Stimulated activated memory B cell treated with anti-CD40 and anti-IgM and Interleukin-4, amounts not matched to agents 10 μg/mL and 1 μg/mL and 100 μg/mL, for 72 hours (primary cell): ENCODE results near the gene ATXN3L.

Source experiments
- ATAC-seq: fragments of 150-1000 bp; cut with Tn5 transposase; 2 replicates; pipeline ENCODE4 v1.10.0; 2021
- H3K27ac Mint-ChIP-seq: one replicate; pipeline ENCODE4 v1.8.0; 2022; ENCODE audit warnings: mild to moderate bottlenecking, mixed read lengths
- H3K27me3 Mint-ChIP-seq: one replicate; pipeline ENCODE4 v1.8.0; 2022; ENCODE audit warnings: mixed read lengths
- H3K36me3 Mint-ChIP-seq: one replicate; pipeline ENCODE4 v1.8.0; 2022; ENCODE audit warnings: mixed read lengths
- H3K4me1 Mint-ChIP-seq: one replicate; pipeline ENCODE4 v1.8.0; 2022; ENCODE audit warnings: mixed read lengths
- H3K4me3 Mint-ChIP-seq: one replicate; pipeline ENCODE4 v1.8.0; 2022; ENCODE audit warnings: mild to moderate bottlenecking, moderate library complexity, mixed read lengths
- H3K9me3 Mint-ChIP-seq: one replicate; pipeline ENCODE4 v1.8.0; 2022; ENCODE audit warnings: mixed read lengths

ATXN3L gene

DNA sequence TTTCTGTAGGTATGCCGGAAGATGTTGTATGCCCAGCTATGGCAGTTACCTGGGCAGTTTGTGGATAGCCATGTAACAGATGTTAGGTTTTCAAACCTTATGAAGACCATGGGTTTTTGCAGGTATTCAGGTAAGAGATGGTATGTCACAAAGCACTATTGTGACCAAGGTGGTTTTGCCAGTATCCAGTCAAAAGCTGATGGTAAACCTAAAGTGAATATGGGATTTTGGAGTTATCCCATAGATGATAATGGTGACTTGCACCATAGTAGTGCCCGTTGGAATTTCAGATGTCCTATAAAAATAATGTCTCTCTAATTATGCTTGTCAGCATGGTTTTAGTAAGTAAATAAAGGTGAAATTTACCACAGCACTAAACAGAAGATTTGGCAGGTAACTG is at the start of gene ATXN3L:
ATXN3L (minus strand) TSS at position 101 of the 400 bp plus-strand sequence. CDS start 119 bp downstream, outside the sequence.
- no peak within 1 kb of the TSS for H3K27ac Mint-ChIP-seq
- no peaks in the 10 kb centered on the region for H3K9me3 Mint-ChIP-seq
- no peak within 1 kb of the TSS for H3K4me3 Mint-ChIP-seq
- ATAC-seq: no peak
- H3K27me3 Mint-ChIP-seq: no peaks in the 10 kb centered on the region
- no peaks in the 10 kb centered on the region for H3K36me3 Mint-ChIP-seq
- H3K4me1 Mint-ChIP-seq: no peaks in the 10 kb centered on the region

DNA sequence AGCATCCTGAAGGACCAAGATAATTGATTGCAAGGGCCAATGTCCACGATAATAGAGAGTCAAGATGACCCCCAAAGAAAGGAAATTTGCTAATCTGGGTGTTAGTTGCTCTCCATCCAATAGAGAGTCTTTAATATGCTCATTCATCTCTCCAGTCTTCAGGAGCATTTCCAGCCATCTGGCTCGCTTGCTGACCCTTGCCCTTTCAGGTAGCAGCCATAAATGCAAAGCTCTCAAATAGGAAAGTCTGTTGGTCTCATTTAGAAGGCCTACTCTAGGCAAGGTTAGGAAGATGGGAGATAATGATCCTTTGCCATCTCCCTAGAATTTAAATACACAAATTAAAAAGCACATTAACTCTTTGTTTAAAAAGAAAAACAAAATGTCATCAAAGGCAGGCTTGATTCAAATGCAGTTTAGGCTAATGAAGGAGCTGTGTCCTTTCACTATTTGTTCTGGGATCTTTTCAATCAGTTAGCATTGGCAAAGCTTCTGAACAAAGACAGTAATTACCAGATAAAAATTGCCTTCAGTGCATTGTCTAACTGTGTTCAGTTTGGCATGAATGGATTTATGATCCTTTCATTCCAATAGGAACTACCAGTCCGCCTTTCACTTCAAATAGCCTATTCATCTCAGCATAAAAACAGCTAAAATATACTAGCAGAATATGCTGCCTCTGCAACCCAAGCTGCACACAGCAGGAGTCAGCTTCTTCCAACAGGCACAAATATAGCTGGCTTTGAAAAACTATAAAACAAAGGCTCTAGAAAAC is 49.6 kb upstream of the ATXN3L start:
- Mint-ChIP-seq H3K4me3 (no peak overlapping the region), H3K9me3 (no peaks in the 10 kb centered on the region), H3K4me1 (peaks cover 7% of the 10 kb centered on the region), H3K27me3 (no peaks in the 10 kb centered on the region), H3K27ac (no peak overlapping the region), H3K36me3 (no peaks in the 10 kb centered on the region)
- ATAC-seq: no peak

DNA sequence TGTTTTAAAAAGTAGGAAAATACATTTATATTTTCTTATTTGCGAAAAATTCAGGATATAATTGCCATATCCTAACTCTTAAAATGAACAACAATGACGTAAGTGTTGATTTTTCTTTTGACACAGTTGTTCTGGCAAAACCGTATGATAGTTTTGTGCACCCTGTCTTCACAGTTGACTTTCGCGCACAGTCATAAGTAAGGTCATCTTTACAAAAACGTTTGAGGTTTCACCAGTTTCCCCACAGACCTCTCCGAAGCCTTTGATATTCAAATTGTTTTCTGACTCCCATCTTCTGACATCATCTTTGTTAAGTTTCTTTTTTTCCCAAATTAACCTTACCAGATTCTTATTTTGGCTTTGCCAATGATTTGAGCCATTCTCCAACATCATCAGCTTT is 48.1 kb upstream of the ATXN3L start:
- H3K27ac Mint-ChIP-seq: no peak overlapping the region
- no peaks in the 10 kb centered on the region for H3K9me3 Mint-ChIP-seq
- no peak overlapping the region for H3K4me3 Mint-ChIP-seq
- H3K27me3 Mint-ChIP-seq: no peaks in the 10 kb centered on the region
- ATAC-seq: no peak
- no peaks in the 10 kb centered on the region for H3K36me3 Mint-ChIP-seq
- H3K4me1 Mint-ChIP-seq: peaks cover 6% of the 10 kb centered on the region

DNA sequence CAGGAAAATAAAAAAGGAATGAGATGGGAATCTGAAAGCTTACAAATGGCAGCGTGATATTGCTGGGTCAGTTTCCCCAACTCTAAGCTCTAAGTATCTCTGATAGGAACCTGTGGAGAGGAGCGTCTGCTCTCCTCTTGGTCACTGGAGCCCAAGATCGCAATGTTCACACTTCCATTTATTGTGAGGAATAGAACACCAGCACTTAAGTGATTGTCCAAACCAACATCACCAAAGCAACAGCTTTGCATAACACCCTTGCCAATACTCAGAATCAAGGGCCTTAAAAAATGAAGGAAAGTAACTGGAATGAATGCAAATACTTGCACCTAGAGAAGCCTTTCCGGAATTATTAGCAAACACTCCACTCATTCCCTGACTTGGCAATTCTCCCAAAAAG is 46.8 kb upstream of the ATXN3L start:
- Mint-ChIP-seq H3K36me3 (no peaks in the 10 kb centered on the region), H3K4me3 (no peak overlapping the region), H3K4me1 (no peaks in the 10 kb centered on the region), H3K27ac (no peak overlapping the region), H3K9me3 (no peaks in the 10 kb centered on the region), H3K27me3 (no peaks in the 10 kb centered on the region)
- ATAC-seq: no peak

DNA sequence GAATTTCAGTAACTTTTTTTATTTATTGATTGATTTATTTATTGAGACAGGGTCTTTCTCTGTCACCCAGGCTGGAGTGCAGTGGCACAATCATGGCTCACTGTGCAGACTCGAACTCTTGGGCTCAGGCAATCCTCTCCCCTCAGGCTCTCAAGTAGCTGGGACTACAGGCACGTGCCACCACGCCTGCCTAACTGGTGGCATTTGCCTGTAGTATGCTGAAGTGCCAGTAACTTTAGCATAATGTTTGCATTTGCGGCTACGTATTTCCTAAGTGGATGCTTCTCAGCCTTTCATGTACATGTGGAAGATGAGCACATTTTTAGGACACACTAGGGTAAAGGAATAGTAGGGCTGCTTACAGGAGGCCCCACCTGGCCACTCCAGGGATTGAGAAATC is 45.3 kb upstream of the ATXN3L start:
- H3K27me3 Mint-ChIP-seq: no peaks in the 10 kb centered on the region
- H3K9me3 Mint-ChIP-seq: no peaks in the 10 kb centered on the region
- H3K4me1 Mint-ChIP-seq: no peaks in the 10 kb centered on the region
- no peak overlapping the region for H3K4me3 Mint-ChIP-seq
- H3K36me3 Mint-ChIP-seq: no peaks in the 10 kb centered on the region
- ATAC-seq: no peak
- H3K27ac Mint-ChIP-seq: no peak overlapping the region

DNA sequence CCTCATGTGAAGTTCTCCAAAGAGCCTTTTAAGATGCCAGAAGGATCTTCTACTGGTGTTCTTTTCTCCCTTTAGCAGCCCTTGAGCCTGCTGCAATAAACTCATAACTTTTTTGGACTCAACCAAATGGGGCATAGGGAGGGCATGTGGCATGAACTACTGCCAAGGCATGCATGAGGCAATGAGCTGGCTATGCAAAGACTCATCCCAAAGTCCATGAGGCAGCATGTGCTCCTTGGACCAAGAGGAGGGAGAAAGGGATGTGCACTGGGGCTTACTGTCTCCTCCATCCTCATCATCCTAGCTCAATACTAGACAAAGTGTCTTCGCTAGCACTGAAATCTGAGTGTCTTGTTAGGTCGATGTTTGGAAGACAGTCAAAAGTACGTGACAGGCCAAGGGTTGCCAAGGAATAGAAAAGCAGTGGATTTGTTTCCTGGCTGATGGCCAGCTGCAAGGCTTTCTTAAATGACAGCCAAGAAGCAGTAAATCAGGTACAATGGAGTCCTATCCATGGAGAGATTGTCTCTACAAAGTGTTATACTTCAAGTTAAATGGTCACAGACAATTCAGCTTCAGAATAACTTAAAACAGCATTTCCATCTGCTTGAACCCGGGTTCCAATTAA is 44.5 kb upstream of the ATXN3L start:
- ATAC-seq: no peak
- H3K27ac Mint-ChIP-seq: no peak overlapping the region
- H3K4me3 Mint-ChIP-seq: no peak overlapping the region
- no peaks in the 10 kb centered on the region for H3K36me3 Mint-ChIP-seq
- H3K27me3 Mint-ChIP-seq: no peaks in the 10 kb centered on the region
- no peaks in the 10 kb centered on the region for H3K9me3 Mint-ChIP-seq
- no peaks in the 10 kb centered on the region for H3K4me1 Mint-ChIP-seq

DNA sequence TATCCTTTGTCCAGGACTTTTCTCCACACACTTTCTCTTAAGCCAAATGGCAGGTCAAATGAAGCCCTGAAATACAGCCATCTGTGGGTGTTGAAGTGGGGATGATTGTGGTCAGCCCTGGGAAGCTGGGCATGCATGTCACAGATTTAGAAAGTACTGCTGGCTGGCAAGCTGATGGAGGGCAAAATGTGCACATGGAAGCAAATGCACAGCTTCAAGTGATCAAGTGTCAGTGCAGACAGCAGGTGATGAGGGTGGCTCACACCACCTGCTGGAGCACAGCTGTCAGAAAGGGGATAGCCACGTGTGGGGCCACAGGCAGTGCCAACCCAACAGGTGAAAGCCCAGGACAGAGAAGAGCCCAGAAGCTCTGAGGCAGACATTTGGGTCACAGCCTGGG is 40.3 kb upstream of the ATXN3L start:
- Mint-ChIP-seq H3K27ac (peak overlapping the region; percentile 14), H3K4me3 (no peak overlapping the region), H3K9me3 (no peaks in the 10 kb centered on the region), H3K4me1 (no peaks in the 10 kb centered on the region), H3K36me3 (no peaks in the 10 kb centered on the region), H3K27me3 (no peaks in the 10 kb centered on the region)
- no peak for ATAC-seq

DNA sequence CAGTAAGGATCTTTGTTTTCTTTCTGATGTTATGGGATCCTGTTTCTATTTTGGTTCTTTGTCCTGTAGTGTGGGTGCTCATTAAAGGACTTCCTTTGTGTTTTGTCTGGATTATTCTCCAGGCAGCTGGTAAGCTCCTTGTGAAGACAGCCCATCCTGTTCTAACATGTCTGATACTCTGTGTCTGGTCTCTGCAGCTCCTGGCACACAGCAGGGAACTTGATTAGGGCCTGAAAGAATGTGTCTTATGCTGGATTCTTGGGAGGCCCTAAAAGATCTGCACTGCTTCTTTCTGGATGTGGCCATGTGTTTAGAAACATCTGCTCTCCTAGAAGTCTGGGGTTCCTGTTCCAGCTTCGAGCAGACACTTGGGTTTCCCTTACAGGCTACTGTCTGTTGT is 38.1 kb upstream of the ATXN3L start:
- no peaks in the 10 kb centered on the region for H3K9me3 Mint-ChIP-seq
- ATAC-seq: no peak
- H3K4me1 Mint-ChIP-seq: no peaks in the 10 kb centered on the region
- H3K27me3 Mint-ChIP-seq: no peaks in the 10 kb centered on the region
- H3K27ac Mint-ChIP-seq: no peak overlapping the region
- no peak overlapping the region for H3K4me3 Mint-ChIP-seq
- no peaks in the 10 kb centered on the region for H3K36me3 Mint-ChIP-seq

DNA sequence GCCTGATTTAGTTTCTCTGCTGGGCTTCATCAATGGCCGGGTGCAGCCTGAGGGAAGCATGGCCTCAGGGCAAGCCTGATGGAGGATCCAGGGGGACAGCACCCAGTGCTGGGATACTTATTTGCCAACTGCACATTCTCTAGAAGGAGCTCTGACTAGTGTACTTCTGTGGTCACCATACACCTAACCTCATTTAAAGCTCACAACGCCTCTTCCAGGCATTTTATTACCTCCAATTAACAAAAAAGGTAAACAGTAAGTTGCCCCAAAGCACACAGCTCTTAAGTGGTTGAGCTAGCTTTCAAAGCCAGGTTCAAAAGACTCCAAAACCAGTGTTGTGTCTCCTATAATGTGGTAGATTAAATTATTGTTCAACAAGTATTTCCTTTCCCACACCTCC is 26.8 kb upstream of the ATXN3L start:
- H3K36me3 Mint-ChIP-seq: no peaks in the 10 kb centered on the region
- ATAC-seq: no peak
- H3K27me3 Mint-ChIP-seq: no peaks in the 10 kb centered on the region
- H3K4me3 Mint-ChIP-seq: no peak overlapping the region
- peaks cover 24% of the 10 kb centered on the region for H3K4me1 Mint-ChIP-seq
- peaks cover 3% of the 10 kb centered on the region for H3K9me3 Mint-ChIP-seq
- no peak overlapping the region for H3K27ac Mint-ChIP-seq

DNA sequence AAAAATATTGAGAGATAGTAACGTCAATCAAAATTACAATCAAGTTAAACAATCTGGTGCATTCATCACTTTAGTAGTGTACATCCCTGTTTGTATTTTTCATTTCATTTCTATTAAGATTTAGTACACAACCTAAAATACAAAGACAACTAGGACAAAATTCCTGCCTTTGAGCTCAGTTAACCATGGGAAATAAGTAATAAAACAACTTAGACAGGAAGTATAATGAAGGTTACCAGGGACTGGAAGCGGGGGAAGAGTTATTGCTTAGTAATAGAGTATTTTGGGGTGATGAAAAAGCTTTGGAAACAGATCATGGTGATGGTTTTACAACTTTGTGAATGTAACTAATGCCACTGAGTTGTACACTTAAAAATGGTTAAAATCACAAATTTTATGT is 25.6 kb upstream of the ATXN3L start:
- Mint-ChIP-seq H3K27ac (peak overlapping the region; percentile 91), H3K36me3 (no peaks in the 10 kb centered on the region), H3K4me3 (peak overlapping the region; percentile 12), H3K4me1 (peaks cover 24% of the 10 kb centered on the region), H3K9me3 (peaks cover 3% of the 10 kb centered on the region), H3K27me3 (no peaks in the 10 kb centered on the region)
- no peak for ATAC-seq

DNA sequence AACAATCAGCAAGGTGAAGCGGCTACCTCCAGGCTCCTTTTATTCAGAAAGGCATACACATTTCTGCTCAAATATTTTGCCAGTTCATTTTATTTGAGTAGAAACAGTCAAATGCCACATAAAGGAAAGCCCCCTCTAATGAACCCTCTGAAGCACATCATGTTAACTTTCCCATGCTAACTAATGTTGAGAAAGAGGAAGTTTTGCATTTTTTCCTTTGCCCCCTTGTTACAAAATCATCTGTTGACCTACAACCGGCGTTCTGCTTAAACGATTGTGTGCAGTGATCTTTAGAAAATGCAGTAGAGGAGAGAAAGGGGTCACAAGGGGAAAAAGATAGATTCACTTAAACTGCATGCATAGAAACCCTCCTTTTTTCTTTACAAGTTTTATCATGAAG is 25.2 kb upstream of the ATXN3L start:
- H3K4me3 Mint-ChIP-seq: peak overlapping the region; percentile 12

DNA sequence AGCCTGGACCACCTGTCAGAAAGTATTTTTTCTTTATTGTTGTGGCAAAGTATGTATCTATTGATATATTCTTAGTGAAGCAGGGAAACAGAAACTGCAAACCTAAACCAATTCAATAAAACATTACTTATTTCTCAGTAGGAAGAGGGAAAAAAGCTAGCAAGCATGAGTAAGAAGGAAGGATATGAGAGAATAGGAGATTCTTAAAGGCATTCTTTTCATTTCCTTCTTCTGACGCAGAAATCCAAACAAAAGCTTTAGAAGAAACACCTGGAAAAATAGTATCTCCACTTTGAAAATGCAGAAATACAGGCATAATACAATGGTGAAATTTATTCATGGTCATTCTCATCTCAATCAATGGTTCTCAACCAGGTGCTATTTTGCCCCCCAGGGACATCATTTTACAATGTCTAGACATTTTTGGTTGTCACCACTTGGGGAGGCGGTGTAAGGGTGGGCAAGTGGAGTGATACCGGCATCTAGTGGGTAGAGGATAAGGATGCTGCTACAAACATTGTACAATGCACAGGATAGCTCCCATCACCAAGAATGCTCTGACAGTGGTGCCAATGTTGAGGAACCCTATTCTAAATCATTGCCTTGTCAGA is 21.7 kb upstream of the ATXN3L start:
- Mint-ChIP-seq H3K9me3 (peaks cover 3% of the 10 kb centered on the region), H3K4me1 (peaks cover 18% of the 10 kb centered on the region), H3K4me3 (no peak overlapping the region), H3K27me3 (no peaks in the 10 kb centered on the region), H3K36me3 (no peaks in the 10 kb centered on the region), H3K27ac (no peak overlapping the region)
- ATAC-seq: no peak

More for the DNA sequence above, 25.2 kb upstream of the ATXN3L start:
- Mint-ChIP-seq H3K4me1 (peaks cover 22% of the 10 kb centered on the region), H3K27ac (peak overlapping the region; percentile 91), H3K9me3 (peaks cover 3% of the 10 kb centered on the region), H3K27me3 (no peaks in the 10 kb centered on the region), H3K36me3 (no peaks in the 10 kb centered on the region)
- ATAC-seq: peak; percentile 82

DNA sequence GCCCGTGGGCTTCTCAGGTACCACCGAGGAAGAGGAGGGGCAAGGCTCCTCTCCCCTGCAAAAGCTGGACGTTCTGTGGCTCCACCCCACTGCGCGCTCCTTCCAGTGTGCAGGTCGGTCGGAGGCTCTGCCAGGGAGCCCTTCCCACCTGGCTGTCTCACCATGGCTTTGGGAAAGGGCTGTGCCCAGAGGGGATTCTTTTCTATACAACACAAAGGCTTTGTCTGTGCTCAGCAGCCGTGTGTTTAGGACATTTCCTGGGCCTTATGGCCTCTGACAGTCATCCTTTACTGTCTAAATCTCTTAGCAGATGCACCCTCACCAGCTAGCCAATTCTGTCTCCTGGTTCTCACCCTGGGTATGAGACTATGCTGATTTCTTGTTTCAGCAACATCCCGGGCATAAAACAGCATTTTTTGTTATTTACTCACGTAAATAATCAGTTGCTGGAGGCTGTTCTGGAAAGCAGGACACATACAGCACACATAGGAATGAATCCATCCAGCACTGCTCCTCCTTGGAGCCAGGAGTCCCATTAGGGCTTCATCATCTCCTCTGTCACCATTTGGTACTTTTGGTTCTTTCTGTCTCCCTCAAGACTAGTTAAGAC is 20.4 kb upstream of the ATXN3L start:
- Mint-ChIP-seq H3K27ac (no peak overlapping the region), H3K27me3 (no peaks in the 10 kb centered on the region), H3K4me1 (peaks cover 7% of the 10 kb centered on the region), H3K9me3 (peaks cover 3% of the 10 kb centered on the region), H3K36me3 (no peaks in the 10 kb centered on the region), H3K4me3 (no peak overlapping the region)
- ATAC-seq: no peak

DNA sequence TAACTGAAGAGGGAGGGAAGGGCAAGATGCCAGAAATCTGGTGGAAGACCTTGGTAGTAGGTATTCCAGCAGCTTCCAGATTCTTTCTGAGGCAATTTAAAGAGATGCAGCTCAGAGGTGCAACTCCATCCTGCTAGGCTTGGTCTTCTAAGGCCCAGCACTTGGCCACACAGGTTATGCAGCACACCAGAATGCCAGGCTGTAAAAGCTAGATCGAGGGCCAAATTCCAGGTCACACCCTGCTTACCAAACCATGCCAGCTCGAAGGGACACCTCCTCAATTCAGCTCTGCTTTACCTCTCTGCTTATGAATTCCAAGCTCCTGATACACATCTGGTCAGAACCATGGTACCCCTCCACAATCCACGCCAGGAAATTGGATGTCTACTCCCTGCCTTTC is 19.8 kb upstream of the ATXN3L start:
- no peak overlapping the region for H3K27ac Mint-ChIP-seq
- no peak for ATAC-seq
- peaks cover under 1% of the 10 kb centered on the region for H3K4me1 Mint-ChIP-seq
- no peak overlapping the region for H3K4me3 Mint-ChIP-seq
- no peaks in the 10 kb centered on the region for H3K27me3 Mint-ChIP-seq
- no peaks in the 10 kb centered on the region for H3K36me3 Mint-ChIP-seq
- peaks cover 3% of the 10 kb centered on the region for H3K9me3 Mint-ChIP-seq

DNA sequence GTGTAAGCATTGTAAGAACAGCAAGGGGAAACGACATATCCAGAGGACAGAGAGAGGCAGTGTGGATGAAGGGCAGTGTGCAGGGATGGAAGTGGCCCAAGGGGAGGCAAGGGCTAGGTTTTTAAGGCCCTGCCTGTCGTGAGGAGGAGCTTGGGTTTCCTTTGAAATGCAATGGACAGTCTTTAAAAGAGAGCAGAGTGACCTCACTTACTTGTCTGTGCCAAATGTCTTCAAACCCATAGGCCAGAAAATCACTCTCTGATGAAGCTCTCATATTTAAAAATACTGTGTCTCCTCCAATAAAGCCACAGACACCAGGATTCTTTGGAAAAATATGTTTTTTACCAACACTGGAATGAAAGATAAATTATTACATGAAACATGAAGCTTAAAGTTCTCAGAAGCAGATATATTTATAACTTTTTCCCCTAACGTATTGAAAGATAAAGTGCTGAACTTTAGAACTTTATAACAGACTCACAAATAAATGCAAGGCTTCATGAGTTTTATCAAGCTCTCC is 19.2 kb upstream of the ATXN3L start:
- Mint-ChIP-seq H3K27ac (no peak overlapping the region), H3K4me3 (no peak overlapping the region), H3K36me3 (no peaks in the 10 kb centered on the region), H3K4me1 (no peaks in the 10 kb centered on the region), H3K9me3 (peaks cover 3% of the 10 kb centered on the region), H3K27me3 (no peaks in the 10 kb centered on the region)
- no peak for ATAC-seq
